Activated CD4-positive, alpha-beta T cell treated with anti-CD3 and anti-CD28 coated beads for 4 hours (primary cell): ENCODE results near the gene KBTBD4.
"Not testable (repeated sequence)": the region's sequence is repeated elsewhere in the genome, so short reads cannot be mapped to it uniquely, and the experiment has no call there.

ENCODE experiments used
- DNase-seq, 2 donors: peaks; one replicate each; pipeline ENCODE4 v3.0.0-alpha.2; 2020

Gene KBTBD4

DNA sequence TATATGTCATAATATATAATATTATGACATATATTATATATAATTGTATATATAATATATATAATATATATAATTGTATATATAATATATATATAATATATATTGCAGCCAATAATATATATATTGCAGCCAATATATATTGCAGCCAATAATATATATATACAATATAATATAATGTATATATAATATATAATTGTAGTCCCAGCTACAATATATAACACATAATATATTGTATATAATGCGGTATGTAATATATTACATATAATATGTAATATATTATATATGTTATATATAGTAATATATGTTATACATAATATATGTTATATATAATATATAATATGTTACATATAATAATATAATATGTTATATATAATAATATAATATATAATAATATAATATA, 20.1 kb downstream of the KBTBD4 start:
- DNase-seq: no peak

DNA sequence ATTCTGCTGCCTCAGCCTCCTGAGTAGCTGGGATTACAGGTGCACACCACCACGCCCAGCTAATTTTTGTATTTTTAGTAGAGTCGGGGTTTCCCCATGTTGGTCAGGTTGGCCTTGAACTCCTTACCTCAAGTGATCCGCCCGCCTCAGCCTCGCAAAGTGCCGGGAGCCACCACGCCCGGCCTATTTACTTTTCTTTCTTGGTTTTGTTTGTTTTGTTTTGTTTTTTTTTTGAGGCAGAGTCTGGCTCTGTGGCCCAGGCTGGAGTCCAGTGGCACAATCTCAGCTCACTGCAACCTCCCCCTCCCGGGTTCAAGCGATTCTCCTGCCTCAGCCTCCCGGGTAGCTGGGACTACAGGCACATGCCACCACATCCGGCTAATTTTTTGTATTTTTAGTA, 21.8 kb downstream of the KBTBD4 start:
- not testable (repeated sequence) for DNase-seq

DNA sequence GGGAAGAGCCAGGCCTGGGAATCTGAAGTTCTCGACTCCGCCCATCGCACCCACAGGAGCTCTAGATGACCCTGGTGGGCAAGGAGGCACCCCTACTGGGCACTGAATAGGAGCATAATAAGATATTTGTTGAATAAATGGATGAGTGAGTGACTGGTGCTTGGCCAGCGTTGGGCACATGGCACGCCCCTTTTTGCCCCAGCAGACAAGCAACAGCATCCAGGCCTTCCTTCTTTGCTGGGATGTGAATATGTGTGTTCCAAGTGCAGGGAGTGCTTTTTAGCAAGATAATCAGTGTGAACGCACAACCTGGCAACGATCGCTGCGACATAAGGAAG, 25.4 kb downstream of the KBTBD4 start:
- no peak for DNase-seq

DNA sequence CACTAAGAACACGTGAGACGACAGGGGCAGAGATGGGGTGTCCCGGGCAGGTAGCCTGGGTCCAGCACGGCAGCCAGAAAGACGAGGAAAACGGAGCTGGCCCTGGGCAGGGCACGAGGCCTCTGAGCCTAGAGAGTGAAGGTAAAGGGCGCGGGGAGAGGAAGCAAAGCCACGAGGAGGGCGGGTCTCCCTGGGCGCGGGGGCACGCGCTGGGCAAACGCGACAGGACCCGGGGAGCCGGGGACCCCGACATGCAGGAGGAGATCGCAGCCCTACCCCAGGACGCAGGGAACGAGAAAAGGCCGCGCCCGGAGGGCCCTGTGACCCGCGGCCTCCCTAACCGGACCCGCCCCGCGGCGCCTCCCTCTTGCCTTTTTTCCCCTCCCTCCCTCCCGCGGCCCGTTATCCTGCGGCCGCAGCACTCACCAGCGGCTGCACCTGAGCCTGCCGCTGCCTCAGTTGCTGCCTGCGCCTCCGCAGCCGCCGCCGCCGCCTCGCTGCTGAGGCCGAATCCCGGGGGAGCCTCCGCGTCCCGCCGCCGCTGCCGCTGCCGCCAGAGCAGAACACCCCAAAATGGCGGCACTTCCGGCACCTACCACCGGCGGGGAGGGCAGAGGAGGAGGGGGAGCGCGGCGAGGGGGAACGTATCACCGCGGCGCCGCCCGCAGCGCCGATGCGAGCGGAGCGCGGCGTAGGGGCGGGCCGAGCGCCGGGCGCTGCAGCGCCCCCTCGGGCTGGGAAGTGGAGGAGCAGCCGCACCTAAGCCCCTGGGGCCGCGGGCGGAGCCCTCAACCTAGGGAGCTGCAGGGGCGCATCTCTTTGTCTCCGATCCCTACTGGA, 26.0 kb downstream of the KBTBD4 start, which contains the start of gene CELF1:
Gene CELF1 (minus strand): TSS at position 567 of the 840 bp plus-strand sequence. CDS start 53,609 bp downstream, outside the sequence.
- DNase-seq: peak; percentile 89 to 90

DNA sequence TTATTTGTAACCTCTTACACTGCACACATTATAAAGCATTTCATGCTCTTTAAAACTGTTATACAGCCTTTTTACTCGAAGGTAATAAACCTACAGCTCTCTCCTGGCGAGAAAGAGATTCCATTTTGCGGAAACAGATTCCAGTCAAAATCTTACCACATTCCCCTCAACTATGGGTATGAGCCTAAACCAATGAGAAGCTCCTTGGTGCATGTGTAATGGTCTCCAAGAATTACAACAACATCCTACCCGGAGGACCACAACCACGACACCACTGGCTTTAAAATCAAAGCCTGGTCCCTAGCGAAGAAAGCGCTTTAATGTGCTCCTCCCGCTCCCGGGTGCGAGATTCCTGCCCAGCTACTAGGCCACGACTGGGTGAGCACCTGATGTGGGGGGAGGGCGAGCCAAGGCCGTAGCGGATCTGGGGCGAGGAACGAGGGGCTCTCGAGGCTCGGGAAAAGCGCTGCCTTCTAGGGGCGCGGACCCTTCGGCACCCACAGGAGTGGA, 26.7 kb downstream of the KBTBD4 start:
- peak in 1 of 2 donors; percentile 24 for DNase-seq

DNA sequence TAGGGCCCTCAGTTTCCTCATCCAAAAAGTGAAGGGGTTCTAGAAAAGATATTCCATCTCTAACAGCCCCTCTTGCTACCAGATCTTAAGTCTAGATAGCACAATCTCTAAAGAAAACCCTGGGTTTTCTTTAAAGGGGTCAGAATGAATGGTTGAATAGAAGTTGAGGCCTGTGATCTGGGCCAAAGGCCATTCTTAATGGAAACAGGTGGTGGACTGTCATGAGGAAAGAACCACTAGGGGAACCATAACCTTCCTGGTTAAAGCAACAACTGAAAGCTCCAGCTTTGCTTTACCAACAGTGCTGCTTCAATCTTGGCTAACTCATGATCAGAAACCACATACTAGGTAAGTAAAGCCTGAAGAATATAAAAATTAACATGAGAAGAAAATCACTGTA, 27.7 kb downstream of the KBTBD4 start:
- DNase-seq: no peak

DNA sequence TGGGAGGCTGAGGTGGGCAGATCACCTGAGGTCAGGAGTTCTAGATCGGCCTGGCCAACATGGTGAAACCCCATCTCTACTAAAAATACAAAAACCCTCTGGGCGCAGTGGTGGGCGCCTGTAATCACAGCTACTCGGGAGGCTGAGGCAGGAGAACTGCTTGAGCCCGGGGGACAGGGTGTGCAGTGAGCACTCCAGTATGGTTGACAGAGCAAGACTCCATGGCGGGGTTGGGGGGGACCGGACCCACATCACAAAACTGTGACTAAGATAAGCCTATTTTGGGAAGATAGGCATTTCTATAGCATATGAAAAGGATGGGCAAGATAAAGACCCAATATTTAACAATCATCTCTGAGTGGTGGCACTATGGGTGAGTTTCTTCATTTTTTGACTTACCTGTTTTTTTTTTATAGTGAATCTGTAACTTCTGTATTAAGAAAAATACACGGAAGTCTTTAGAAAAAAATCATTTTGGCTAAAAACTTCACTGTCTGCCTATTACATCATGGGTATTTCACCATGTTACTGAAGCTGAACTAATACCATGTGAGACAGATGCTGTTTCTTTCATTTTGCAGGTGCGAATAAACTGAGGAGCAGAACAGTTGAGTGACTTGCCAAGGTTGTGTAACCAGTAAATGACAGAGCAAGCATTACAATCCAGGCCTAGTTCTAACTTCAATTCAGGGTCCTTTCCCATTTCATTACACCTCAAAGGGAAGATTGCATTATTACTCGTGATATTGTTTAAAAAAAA, 28.3 kb downstream of the KBTBD4 start:
- no peak for DNase-seq

DNA sequence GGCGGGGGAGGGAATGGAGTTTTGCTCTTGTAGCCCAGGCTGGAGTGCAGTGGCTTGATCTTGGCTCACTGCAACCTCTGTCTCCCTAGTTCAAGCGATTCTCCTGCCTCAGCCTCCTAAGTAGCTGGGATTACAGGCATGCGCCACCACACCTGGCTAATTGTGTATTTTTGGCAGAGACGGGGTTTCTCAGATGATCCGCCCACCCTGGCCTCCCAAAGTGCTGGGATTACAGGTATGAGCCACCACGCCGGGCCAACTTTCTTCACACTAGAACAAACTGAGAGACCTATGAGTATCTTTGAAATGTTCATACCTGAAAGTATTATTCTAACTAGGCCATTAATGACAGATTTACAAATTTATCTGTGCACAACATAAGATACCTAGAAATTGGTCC, 32.5 kb downstream of the KBTBD4 start:
- not testable (repeated sequence) for DNase-seq

DNA sequence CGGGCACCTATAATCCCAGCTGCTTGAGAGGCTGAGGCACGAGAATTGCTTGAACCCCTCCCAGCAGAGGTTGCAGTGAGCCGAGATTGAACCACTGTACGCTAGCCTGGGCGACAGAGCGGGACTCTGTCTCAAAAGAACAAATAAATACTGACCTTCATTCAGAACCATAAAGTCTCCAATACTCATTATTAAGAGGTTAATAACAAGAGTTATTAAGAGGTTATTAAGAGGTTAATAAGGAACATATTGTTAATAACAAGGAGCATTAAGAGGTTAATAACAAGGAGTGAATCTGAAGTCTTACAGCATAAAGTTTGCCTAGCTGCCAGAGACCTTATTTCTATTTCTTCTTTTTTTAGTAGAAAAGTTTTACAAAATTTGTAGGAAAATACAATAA, 33.5 kb downstream of the KBTBD4 start:
- DNase-seq: no peak

DNA sequence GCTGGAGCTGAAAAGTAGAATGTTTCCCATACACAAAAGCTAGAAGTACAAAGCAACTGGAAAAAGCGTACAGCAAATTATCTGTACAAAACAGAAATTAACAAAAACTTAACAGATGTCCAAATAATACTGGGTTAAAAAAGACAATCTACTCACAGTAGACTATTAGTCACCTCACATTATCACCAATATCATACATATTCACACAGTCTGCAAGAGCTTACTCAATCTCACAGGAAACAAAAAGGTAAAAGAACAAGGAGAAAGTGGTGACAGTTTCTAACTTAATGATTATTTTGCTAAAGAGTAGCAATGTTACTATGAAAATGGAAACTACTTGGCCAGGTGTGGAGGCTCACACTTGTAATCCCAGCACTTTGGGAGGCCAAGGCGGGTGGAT, 37.7 kb downstream of the KBTBD4 start:
- no peak for DNase-seq

DNA sequence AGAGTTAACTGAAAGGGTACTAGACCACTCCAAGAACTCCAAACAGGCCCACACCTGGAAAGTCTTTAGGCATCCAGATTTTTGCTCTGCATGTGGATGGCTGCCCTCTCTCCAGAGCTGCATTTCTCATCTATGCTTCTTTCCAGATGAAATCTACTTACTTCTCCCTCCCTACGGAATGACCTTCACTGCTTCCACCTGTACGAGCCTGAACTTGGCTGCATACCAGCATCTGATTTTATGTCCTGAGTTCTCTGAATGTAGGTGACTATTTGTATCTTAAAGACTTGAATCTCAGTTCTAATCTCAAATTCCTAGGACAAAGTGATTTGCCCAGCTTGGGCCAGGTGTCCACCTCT, 39.1 kb downstream of the KBTBD4 start:
- no peak for DNase-seq

DNA sequence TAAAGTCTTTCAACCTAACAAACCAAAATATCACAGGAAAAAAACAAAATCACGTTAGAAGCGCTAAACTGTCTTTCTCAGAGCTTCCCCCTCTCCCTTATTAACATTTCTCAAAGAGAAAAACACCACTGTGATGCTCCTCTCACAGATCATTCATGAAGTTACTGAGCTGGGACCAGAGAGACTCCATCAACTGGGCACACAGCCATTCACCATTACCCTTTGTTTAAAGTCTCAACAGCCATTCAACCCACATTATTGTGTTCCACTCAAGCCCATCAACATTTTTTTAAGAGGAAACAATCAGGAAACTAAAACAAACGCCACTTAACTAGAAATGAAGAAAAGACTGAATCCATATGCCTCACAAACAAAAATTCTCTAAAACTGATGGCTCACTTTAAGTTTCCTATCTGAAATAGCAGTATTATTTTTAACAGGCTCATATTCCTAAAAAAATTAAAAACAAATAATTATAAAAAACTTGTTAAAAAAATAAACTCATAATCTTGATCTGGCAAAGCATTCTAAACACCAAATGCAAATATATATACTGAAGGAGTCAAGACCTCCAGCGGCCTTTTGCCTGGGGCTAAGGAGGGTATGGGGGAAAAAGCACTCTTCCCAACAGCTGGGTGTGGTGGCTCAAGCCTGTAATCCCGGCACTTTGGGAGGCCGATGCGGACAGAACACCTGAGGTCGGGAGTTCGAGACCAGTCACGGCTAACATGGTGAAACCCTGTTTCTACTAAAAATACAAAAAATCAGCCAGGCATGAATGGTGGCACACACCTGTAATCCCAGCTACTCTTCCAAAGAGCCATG, 39.8 kb downstream of the KBTBD4 start:
- DNase-seq: no peak

DNA sequence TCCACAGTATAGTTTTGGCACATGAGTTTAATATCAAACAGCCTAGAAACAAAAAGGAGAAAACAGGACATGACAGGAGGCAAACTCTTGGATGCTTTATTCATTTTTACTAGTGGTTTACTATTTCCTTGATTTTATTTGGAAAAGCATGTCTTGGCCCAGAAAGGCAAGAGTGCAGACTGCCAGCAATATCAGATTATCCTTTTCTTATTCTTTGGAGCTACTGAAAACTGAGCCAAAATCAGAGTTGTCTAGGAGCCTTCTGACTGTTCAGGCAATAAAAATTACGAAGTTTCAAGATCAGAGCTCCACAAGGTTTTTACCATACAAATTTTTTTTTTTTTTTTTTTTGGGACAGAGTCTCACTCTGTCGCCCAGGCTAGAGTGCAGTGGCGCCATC, 41.9 kb downstream of the KBTBD4 start:
- no peak for DNase-seq

DNA sequence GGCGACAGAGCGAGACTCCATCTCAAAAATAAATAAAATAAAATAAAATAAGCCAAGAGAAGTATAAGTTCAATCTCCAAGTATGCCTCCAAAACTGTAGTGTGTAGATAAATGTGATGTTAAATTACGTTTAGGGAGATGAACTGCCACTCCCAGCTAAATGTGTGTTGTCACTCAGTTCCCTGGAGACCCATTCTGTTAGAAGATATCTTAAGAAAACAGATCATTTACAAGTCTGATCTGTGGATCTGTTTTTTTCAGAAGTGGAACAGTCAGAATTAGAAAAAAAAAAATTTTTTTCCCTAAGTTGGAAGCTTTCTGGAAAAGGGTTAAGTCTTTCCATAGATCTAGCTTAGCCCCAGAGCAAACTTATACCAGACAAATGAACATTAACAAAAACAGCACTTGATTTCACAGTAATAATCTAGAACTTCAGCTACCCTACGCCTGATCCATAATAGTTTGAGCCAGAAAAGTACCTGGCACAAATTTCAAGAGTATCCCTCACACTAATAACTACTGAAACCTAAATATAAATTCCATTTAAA, 44.0 kb downstream of the KBTBD4 start:
- no peak for DNase-seq

DNA sequence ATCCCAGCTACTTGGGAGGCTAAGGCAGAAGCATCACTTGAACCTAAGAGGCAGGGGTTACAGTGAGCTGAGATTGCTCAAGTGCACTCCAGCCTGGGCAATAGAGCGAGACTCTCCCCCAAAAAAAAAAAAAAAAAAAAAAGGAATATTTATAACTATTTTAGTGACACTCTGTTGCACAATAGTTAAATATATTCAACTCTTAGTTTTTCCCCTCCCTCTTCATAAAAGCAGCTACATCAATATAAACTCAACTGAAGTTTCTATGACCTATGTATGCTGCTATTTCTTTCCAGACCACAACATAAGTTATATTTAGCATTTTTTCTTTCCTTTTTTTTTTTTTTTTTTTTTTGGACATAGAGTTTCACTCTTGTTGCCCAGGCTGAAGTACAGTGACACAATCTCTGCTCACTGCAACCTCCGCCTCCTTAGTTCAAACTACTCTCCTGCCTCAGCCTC, 45.0 kb downstream of the KBTBD4 start:
- DNase-seq: no peak

DNA sequence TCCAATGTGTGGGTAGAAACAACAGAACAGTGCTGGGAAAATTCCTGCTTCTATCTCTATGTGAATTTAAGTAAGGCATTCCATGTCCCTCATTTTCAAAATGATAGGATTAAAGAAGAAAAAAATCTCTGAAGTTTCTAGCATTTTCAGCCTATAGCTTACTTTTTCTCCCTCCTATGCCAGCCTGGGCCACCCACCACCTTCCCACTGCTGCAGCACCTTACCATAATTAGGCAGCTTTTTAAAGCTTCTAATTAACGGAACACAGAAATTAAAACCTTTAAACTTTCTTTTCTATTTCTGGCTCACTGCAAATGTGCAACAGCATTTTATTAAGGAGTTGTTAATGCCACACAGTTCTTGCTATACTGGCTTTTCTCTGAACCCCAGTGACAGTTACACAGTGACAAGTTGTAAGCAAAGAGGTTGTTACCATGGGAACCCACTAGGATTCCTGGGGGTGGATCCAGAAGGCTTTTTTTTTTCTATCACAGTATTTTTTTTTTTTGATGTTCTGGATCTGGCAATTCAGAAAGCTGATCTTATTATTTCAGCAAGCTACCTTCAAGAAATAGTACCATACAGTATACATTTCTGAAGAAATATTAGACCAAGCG, 46.1 kb downstream of the KBTBD4 start:
- no peak for DNase-seq

DNA sequence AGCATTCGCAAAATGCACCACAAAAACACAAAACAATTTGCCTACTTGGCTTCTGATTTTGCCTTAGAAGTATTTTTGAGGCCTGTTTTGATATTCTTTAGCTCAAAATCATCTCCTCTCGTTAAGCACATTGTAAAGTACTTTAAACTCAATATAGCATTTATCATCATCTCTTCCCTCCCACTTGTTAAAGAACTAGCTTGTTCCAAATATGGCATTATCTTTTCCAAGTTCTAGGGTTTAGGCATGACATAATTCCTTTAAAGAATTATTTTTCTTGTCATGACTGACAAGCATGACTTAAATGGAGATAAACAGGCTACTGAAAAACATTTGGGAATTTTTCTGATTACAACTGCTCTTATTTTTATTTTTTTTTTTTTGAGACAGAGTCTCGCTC, 47.1 kb downstream of the KBTBD4 start:
- DNase-seq: no peak

DNA sequence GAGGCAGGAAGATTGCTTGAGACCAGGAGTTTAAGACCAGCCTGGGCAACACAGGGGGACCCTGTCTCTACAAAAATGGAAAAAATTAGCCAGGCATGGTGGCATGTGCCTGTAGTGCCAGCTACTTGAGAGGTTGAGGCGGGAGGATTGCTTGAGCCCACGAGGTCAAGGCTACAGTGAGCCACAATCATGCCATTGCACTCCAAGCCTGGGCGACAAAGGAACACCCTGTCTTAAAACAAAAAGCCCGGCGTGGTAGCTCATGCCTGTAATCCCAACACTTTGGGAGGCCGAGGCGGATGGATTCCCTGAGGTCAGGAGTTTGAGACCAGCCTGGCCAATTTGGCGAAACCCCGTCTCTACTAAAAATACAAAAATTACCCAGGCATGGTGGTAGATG, 48.0 kb downstream of the KBTBD4 start:
- not testable (repeated sequence) for DNase-seq

DNA sequence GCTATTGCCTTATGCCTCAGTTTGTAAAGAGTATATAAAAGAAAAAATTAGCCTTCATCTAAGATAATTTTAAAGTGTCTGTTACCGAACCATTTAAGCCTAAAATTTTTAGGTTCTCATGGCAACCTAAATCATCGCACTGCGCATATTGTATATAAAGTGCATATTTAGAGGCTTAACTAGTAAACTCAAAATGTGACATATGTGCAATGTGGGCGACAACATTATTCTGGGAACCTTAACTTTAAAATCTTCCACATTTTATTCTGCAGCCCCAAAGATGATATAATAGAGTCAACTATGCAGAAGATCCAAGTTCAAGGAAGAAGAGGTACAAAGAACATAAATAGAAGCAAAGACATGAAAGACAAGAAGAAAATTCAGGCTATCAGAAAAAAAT, 48.8 kb downstream of the KBTBD4 start:
- no peak for DNase-seq

DNA sequence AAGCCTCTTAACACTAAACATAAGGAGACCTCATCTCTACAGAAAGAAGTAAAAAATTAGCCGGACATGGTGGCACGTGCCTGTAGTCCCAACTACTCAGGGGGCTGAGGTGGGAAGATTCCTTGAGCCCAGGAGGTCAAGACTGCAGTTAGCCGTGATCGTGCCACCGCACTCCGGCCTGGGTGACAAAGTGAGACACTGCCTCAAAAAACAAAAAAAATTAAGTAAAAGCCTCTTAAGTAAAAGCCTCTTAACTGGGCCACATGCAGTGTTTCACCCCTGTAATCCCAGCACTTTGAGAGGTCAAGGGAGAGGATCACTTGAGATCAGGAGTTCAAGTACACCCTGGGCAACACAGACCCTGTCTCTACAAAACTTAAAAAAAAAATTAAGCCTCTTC, 51.6 kb downstream of the KBTBD4 start:
- no peak for DNase-seq

DNA sequence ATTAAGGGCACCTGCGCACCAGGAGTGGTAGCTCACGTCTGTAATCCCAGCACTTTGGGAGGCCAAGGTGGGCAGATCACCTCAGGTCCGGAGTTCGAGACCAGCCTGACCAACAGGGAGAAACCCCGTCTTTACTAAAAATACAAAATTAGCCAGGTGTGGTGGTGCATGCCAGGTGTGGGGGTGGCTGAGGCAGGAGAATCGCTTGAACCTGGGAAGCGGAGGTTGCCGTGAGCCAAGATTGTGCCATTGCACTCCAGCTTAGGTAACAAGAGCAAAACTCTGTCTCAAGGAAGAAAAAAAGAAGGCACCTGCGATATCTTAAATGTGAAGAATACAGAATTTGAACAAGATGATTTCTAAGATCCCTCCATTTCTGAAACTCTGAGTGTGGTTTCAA, 52.7 kb downstream of the KBTBD4 start:
- not testable (repeated sequence) for DNase-seq

DNA sequence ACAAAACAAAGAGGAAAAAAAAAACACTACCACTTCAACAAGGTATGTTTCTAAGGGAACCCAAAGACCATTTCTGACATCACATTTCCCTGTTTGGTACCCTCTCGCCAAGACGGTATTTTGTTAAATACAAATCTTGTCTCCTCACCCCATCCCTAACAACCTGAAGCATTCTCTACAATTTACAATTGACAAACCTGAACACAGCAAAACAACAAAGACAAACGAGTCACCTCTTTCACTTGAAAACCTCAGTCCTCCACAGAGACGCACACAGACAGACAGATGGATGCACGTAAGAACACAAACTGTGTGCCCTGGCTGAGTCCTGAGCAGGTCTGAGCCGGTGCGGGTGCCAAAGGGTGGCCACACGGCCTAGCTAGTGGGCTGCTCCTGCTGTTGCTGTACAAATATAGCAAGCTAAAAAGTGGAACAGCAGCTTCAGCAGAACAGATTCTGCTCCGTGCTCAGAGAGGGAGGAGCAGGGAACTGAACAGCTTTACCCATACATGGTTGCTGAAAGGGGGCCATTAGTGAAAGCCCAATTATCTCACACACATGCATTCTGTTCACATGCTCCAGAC, 54.4 kb downstream of the KBTBD4 start:
- no peak for DNase-seq
